HCEC 1CT (cell line): Measurements from ENCODE around the gene SMIM41.
A peak's percentile ranks its signal among the peaks of the same experiment; 100 is the strongest.

ENCODE experiments used
- DNase-seq: peaks from one replicate; pipeline ENCODE4 v3.0.0-alpha.2; 2017

SMIM41 gene

GRCh38 chr12:52050758-52051541 is 28.6 kb upstream of the SMIM41 start, which contains the start of gene NR4A1:
TSS of gene NR4A1 (plus strand) at chr12:52051442. CDS start at chr12:52054329, 2,887 bp downstream.
- peak; percentile 94 for DNase-seq

DNA sequence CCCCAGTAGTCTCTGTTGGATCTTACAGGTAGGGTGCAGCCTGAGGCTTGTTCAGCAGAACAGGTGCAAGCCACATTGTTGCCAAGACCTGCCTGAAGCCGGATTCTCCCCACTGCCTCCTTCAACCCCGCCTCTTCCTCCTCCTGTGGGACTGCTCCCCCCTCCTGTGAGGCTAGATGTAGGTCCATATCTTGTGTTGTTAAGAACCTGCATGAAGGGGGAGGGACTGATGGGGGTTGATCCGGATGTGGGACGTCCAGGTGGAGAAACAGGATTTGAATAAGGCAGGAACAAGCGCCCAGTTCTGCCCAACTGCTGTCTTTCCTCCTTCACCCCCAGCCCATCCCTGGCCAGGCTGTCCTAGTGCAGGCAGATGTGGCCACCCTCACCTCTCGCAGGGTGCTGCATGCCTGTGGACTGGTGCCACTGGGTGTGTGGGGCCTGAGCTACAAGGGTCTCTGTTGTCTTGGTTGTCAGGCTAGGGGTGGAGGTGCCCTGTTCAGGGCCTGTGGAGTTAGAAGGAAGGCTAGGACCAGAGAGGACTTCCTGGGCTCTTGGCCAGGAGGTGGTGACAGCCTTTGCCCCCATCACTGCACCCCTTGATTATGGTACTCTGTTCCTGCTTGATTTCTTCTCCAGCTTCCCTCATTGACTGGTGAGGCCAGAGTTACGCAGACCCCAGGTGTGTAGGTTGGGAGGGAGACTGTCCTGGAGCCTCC is 26.9 kb upstream of the SMIM41 start:
- no peak for DNase-seq

GRCh38 chr12:52053536-52054209 is 25.8 kb upstream of the SMIM41 start:
- DNase-seq = no peak

DNA sequence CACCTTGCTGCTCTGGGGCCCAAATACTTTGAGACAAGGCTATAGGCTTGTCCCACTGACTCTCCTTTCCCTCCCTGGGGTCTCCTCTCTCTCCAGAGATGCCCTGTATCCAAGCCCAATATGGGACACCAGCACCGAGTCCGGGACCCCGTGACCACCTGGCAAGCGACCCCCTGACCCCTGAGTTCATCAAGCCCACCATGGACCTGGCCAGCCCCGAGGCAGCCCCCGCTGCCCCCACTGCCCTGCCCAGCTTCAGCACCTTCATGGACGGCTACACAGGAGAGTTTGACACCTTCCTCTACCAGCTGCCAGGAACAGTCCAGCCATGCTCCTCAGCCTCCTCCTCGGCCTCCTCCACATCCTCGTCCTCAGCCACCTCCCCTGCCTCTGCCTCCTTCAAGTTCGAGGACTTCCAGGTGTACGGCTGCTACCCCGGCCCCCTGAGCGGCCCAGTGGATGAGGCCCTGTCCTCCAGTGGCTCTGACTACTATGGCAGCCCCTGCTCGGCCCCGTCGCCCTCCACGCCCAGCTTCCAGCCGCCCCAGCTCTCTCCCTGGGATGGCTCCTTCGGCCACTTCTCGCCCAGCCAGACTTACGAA is 25.2 kb upstream of the SMIM41 start:
- no peak for DNase-seq

DNA sequence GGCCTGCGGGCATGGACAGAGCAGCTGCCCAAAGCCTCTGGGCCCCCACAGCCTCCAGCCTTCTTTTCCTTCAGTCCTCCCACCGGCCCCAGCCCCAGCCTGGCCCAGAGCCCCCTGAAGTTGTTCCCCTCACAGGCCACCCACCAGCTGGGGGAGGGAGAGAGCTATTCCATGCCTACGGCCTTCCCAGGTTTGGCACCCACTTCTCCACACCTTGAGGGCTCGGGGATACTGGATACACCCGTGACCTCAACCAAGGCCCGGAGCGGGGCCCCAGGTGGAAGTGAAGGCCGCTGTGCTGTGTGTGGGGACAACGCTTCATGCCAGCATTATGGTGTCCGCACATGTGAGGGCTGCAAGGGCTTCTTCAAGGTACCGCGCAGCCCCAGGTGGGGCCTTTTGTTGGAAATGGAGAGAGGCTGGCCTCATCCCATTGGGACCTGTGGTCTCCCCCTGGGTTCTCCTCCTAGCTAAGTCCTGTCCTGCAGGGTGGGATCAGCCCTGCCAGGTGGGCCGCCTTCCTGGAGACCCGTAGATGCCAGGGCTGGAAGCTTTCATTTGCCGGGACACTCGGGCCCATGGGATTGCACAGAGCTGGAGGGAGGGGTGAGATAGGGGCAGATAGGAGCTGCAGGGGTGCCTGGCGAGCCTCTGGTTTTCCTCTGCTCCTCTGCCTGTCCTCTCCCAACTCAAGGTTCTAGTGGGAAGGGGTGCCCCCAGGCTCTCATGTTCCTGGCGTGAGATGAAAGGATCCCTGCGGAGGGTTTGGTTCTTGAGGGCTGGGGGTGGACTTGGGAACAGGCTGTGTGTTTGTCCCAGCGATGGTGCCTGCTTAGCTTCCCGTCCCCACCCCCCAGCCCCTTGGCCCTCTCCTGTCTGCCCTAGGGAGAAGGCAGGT is 24.4 kb upstream of the SMIM41 start:
- DNase-seq = no peak

GRCh38 chr12:52055731-52056711 is 23.5 kb upstream of the SMIM41 start:
- DNase-seq = no peak

- DNase-seq = no peak
These were observed 22.5 kb upstream of the SMIM41 start for GRCh38 chr12:52056801-52057637.

GRCh38 chr12:52057638-52058576 is 21.6 kb upstream of the SMIM41 start:
- no peak for DNase-seq

DNA sequence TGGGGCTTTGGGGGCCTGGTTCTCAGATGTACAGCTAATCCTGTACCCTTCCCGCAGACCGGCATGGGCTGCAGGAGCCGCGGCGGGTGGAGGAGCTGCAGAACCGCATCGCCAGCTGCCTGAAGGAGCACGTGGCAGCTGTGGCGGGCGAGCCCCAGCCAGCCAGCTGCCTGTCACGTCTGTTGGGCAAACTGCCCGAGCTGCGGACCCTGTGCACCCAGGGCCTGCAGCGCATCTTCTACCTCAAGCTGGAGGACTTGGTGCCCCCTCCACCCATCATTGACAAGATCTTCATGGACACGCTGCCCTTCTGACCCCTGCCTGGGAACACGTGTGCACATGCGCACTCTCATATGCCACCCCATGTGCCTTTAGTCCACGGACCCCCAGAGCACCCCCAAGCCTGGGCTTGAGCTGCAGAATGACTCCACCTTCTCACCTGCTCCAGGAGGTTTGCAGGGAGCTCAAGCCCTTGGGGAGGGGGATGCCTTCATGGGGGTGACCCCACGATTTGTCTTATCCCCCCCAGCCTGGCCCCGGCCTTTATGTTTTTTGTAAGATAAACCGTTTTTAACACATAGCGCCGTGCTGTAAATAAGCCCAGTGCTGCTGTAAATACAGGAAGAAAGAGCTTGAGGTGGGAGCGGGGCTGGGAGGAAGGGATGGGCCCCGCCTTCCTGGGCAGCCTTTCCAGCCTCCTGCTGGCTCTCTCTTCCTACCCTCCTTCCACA is 20.7 kb upstream of the SMIM41 start:
- DNase-seq = no peak

DNA sequence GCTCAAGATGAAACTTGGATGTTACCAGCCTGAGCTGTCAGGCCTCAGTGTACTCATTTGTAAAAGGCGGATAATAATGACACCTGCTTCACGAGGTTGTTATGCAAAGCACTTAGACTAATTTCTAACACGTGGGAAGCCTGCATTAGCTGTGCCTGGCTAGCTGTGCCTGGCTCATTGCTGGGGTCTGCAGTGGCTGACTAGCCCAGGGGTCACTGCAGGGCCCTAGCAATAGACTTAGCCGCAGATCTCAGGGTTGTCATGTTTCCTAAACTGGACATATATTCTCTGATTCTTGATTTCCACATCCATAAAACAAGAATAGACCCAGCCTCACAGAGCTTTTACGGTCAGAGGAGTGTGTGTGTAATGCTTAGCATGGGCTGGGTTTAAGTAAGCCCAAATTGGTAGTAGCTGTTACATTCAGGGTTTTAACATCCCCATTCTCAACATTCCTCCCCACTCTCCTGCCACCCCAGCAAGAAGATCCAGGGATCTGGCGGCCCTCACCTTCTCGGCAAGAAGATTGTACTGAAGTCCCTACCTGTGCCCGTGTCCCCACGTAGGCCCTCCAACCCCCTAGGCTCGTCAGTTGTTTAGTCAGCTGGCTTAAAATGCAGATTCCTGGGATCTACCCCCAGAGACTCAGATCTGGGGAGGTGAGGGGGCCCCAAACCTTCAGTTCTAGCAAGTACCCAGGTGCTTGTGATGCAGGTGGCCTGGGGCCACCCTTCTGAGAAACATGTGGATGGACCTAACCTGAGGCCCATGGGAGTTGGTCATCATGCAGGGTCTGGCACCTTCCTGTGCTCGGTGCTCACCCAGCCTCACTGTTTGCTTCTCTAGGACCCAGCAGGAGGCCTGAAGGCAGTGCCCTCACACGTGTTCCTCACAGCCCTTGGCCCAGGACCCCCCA is 19.7 kb upstream of the SMIM41 start:
- peak; percentile 35 for DNase-seq

GRCh38 chr12:52060498-52061177 is 18.9 kb upstream of the SMIM41 start:
- DNase-seq = no peak

GRCh38 chr12:52061470-52062166 is 17.9 kb upstream of the SMIM41 start:
- no peak for DNase-seq

GRCh38 chr12:52062167-52063081 is 17.1 kb upstream of the SMIM41 start:
- no peak for DNase-seq
